ENCODE results near the gene MARVELD1.

GRCh38 chr10:97687785-97688781 lies 25.4 kb upstream of the MARVELD1 start:
- TF ChIP-seq, protein P1, sequence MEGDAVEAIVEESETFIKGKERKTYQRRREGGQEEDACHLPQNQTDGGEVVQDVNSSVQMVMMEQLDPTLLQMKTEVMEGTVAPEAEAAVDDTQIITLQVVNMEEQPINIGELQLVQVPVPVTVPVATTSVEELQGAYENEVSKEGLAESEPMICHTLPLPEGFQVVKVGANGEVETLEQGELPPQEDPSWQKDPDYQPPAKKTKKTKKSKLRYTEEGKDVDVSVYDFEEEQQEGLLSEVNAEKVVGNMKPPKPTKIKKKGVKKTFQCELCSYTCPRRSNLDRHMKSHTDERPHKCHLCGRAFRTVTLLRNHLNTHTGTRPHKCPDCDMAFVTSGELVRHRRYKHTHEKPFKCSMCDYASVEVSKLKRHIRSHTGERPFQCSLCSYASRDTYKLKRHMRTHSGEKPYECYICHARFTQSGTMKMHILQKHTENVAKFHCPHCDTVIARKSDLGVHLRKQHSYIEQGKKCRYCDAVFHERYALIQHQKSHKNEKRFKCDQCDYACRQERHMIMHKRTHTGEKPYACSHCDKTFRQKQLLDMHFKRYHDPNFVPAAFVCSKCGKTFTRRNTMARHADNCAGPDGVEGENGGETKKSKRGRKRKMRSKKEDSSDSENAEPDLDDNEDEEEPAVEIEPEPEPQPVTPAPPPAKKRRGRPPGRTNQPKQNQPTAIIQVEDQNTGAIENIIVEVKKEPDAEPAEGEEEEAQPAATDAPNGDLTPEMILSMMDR (IDR thresholded peaks at IDR 0.05; ENCODE audit: low read depth, low read length): no peak
- no peak for TF ChIP-seq EZH2phosphoT487 (IDR thresholded peaks at IDR 0.05; ENCODE audit: low read depth)
